CD4-positive, alpha-beta T cell (primary cell): ENCODE data around the gene GIPC2. TPM values are rescaled to one million over a fixed set of nuclear protein-coding genes. Genes with fewer than 3 reads are reported as not detected.

ENCODE experiments used
- ATAC-seq: fragments of 200-7000 bp; cut with Tn5 transposase; one replicate; pipeline ENCODE4 v1.10.0; 2022; ENCODE audit warnings: mild to moderate bottlenecking; ENCODE audit not compliant: poor library complexity
- CTCF ChIA-PET: fragments of 350-600 bp; sonication (Branson Sonifier 250); formaldehyde crosslinking; loops from one replicate; lab custom pipeline; 2021; ENCODE audit warnings: antibody characterized with exemption, inconsistent platforms; lab: Charles Lee
- POLR2A ChIA-PET: fragments of 350-600 bp; sonication (Branson Sonifier 250); formaldehyde crosslinking; loops from one replicate; lab custom pipeline; 2021; ENCODE audit warnings: antibody characterized with exemption, inconsistent platforms; lab: Charles Lee
- DNase-seq, 14 experiments: peaks; one replicate each; pipeline ENCODE4 v3.0.0-alpha.2; 2013 to 2020; ENCODE audit warnings: mixed read lengths in 2 of 14
- H3K27ac ChIP-seq, 2 donors: one replicate each; pipeline versions ENCODE4 v1.5.1 to v1.7.0; 2013; ENCODE audit warnings: low read length in 2 of 2, low read depth in 1 of 2, mild to moderate bottlenecking in 1 of 2
- H3K27me3 ChIP-seq, 2 experiments: 1 replicate in 1 of 2; 2 replicates in 1 of 2; pipeline versions ENCODE4 v1.6.1 to v1.7.0; 2013; ENCODE audit warnings: low read length in 2 of 2, control low read depth in 1 of 2, mild to moderate bottlenecking in 1 of 2, moderate library complexity in 1 of 2; ENCODE audit not compliant: insufficient read depth in 2 of 2, control insufficient read depth in 1 of 2
- H3K36me3 ChIP-seq: one replicate; pipeline ENCODE4 v1.6.1; 2013; ENCODE audit warnings: low read length, control low read depth; ENCODE audit not compliant: insufficient read depth
- H3K4me1 ChIP-seq: one replicate; pipeline ENCODE4 v1.6.1; 2013; ENCODE audit warnings: low read length, control low read depth; ENCODE audit not compliant: insufficient read depth
- H3K4me3 ChIP-seq: one replicate; pipeline ENCODE4 v1.5.1; 2013; ENCODE audit warnings: mild to moderate bottlenecking, low read length, moderate library complexity
- H3K9me3 ChIP-seq, 2 experiments: 1 replicate in 1 of 2; 2 replicates in 1 of 2; pipeline versions ENCODE4 v1.6.1 to v1.7.0; 2013; ENCODE audit warnings: low read length in 2 of 2, mild to moderate bottlenecking in 2 of 2, control low read depth in 1 of 2, moderate library complexity in 1 of 2; ENCODE audit not compliant: control insufficient read depth in 1 of 2, insufficient read depth in 1 of 2
- H3K27ac Mint-ChIP-seq: one replicate; pipeline ENCODE4 v1.8.0; 2020; ENCODE audit warnings: mixed read lengths
- H3K27me3 Mint-ChIP-seq: one replicate; pipeline ENCODE4 v1.8.0; 2021; ENCODE audit warnings: mixed read lengths
- H3K36me3 Mint-ChIP-seq: one replicate; pipeline ENCODE4 v1.8.0; 2021; ENCODE audit warnings: low read depth, mixed read lengths
- H3K4me1 Mint-ChIP-seq: one replicate; pipeline ENCODE4 v1.8.0; 2021; ENCODE audit warnings: low read depth, mixed read lengths
- H3K4me3 Mint-ChIP-seq: one replicate; pipeline ENCODE4 v1.8.0; 2020; ENCODE audit warnings: mild to moderate bottlenecking, mixed read lengths
- H3K9me3 Mint-ChIP-seq: one replicate; pipeline ENCODE4 v1.8.0; 2020; ENCODE audit warnings: mixed read lengths
- intact Hi-C, 2 experiments: fragments of 100-400 bp; cut with DNase I in 1 of 2; cut with micrococcal nuclease in 1 of 2; formaldehyde crosslinking; loops; one replicate each; pipeline versions ENCODE4 v1.15.1 to v1.9.0; 2023 to 2025; cut with DNase I, micrococcal nuclease
- total RNA-seq, 174 experiments: library from RNA in 2 of 174; stranded (reverse) in 2 of 174; gene quantifications; one replicate each; pipeline ENCODE4 v1.2.3 and lab custom pipeline; 2021 to 2026
- TF ChIP-seq, protein P1 (sequence below): fragments of 200-600 bp; IDR thresholded peaks from one replicate; pipeline ENCODE4 v1.8.0; 2022; ENCODE audit warnings: antibody characterized with exemption, mild to moderate bottlenecking

GIPC2 gene
- total RNA-seq, 2 experiments from 2014 or later, result not detected

DNA sequence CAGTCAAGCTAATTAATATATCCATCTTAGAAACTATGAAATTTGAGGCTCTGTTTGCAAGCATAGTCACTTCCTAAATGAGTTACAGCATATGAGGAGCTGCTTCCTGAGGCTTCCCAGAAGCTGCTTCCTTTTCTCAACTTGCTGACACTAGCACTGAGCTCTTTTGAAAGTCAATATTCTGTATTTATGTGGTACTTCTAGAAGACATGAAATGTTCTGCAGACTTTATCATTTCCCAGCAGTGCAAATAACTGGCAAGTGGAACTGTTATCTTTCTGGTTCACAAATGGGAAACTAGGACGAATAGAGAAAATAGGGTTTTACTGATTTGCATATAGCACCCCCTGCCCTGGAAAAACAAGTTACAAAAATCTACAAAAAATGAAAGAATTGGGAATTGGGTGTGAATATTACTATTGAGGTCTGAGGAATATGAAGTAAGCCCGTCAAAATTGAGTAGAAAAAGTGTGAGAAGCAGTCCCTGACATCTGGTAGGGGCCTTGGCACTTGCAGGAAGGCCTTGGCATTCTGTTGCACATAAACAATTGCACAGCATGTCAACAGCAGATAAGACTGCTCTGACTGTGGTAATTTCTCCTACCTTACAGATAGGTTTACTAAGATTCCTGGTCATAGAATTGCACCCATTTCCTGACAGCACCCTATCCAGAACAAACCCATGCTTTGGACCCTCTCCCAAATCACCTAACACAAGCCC is 7.1 kb downstream of the GIPC2 start:
- H3K27ac Mint-ChIP-seq, result no peak overlapping the region

DNA sequence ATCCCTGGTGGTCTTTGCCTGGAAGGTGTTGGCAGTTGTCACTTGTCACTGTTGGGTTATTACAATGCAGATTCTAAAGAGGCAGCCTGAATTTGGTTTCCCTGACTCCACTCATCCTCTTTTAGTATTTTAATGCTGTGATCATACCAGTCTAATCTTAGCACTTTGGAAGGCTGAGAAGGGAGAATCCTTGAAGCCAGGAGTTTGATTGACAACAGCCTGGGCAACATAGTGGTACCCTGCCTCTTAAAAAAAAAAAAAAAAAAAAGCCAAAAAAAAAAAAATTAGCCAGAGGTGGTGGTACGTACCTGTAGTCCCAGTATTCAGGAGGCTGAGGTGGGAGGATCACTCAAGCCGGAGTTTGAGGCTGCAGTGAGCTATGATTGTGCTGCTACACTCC is 7.7 kb downstream of the GIPC2 start:
- CTCF ChIA-PET, result no interaction called here
- Histone ChIP-seq H3K9me3 (no peaks in the 10 kb centered on the region), H3K27me3 (peaks cover 0 to 4% of the 10 kb centered on the region in 2 experiments), H3K27ac (no peak overlapping the region), H3K4me1 (no peaks in the 10 kb centered on the region), H3K4me3 (no peak overlapping the region), H3K36me3 (no peaks in the 10 kb centered on the region)
- no peaks in the 10 kb centered on the region for H3K9me3 Mint-ChIP-seq
- H3K4me3 Mint-ChIP-seq, result no peak overlapping the region
- intact Hi-C loops, result no loop called here
- H3K4me1 Mint-ChIP-seq, result no peaks in the 10 kb centered on the region
- POLR2A ChIA-PET, result no interaction called here
- no peaks in the 10 kb centered on the region for H3K36me3 Mint-ChIP-seq
- peaks cover 19% of the 10 kb centered on the region for H3K27me3 Mint-ChIP-seq
- DNase-seq (no peak), ATAC-seq (no peak)
- TF ChIP-seq, protein P1, sequence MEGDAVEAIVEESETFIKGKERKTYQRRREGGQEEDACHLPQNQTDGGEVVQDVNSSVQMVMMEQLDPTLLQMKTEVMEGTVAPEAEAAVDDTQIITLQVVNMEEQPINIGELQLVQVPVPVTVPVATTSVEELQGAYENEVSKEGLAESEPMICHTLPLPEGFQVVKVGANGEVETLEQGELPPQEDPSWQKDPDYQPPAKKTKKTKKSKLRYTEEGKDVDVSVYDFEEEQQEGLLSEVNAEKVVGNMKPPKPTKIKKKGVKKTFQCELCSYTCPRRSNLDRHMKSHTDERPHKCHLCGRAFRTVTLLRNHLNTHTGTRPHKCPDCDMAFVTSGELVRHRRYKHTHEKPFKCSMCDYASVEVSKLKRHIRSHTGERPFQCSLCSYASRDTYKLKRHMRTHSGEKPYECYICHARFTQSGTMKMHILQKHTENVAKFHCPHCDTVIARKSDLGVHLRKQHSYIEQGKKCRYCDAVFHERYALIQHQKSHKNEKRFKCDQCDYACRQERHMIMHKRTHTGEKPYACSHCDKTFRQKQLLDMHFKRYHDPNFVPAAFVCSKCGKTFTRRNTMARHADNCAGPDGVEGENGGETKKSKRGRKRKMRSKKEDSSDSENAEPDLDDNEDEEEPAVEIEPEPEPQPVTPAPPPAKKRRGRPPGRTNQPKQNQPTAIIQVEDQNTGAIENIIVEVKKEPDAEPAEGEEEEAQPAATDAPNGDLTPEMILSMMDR, result no peak
- H3K27ac Mint-ChIP-seq, result no peak overlapping the region

More for the DNA sequence above, 7.1 kb downstream of the GIPC2 start:
- Mint-ChIP-seq H3K27me3 (peaks cover 23% of the 10 kb centered on the region), H3K4me3 (no peak overlapping the region), H3K36me3 (no peaks in the 10 kb centered on the region), H3K9me3 (no peaks in the 10 kb centered on the region), H3K4me1 (no peaks in the 10 kb centered on the region)
- TF ChIP-seq, protein P1, result no peak
- Histone ChIP-seq H3K4me1 (no peaks in the 10 kb centered on the region), H3K4me3 (no peak overlapping the region), H3K9me3 (no peaks in the 10 kb centered on the region), H3K36me3 (no peaks in the 10 kb centered on the region), H3K27me3 (peaks cover 0 to 4% of the 10 kb centered on the region in 2 experiments), H3K27ac (no peak overlapping the region)
- ATAC-seq, result no peak
- POLR2A ChIA-PET, result interaction anchor here (0.8 kb wide), 1 partner anchor 48 kb away, joined by 3 read pairs; the partner anchor contains the start of gene DNAJB4
- no peak for DNase-seq
- CTCF ChIA-PET, result no interaction called here
- intact Hi-C loops, result no loop called here

DNA sequence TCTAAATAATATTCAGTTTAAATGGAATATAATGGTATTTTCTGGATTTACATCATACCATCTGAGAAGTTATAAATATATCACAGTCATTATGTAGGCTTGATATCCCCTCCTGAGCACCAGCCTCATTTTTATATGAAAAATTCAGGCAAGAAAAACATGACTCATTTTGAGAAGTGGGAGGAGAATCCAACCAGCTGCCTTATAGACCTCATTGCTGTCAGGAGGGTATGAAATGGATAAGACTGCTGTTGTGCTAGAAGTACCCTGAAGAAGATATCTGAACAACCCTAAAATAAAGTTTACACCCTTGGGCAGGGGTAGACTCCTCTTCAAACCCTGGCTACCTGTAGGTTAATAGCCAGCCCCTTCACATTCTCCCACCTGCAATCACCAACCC is 8.8 kb downstream of the GIPC2 start:
- H3K36me3 ChIP-seq, result no peaks in the 10 kb centered on the region
- POLR2A ChIA-PET, result no interaction called here
- Mint-ChIP-seq H3K27ac (no peak overlapping the region), H3K36me3 (no peaks in the 10 kb centered on the region), H3K4me1 (no peaks in the 10 kb centered on the region), H3K9me3 (no peaks in the 10 kb centered on the region), H3K4me3 (no peak overlapping the region), H3K27me3 (peaks cover 8% of the 10 kb centered on the region)
- no peak overlapping the region for H3K27ac ChIP-seq
- TF ChIP-seq, protein P1, result no peak
- DNase-seq (no peak), ATAC-seq (no peak)
- H3K9me3 ChIP-seq, result no peaks in the 10 kb centered on the region
- no peaks in the 10 kb centered on the region for H3K4me1 ChIP-seq
- intact Hi-C loops, result no loop called here
- CTCF ChIA-PET, result no interaction called here
- H3K27me3 ChIP-seq, result no peaks in the 10 kb centered on the region
- H3K4me3 ChIP-seq, result no peak overlapping the region
